WI38 (cell line): ENCODE results near the gene ALAS1.

Source experiments
- H3K4me3 ChIP-seq: 2 replicates; pipeline ENCODE4 v1.5.1; 2011; ENCODE audit warnings: low read depth, mild to moderate bottlenecking, control low read depth, low read length
- CTCF ChIP-seq: IDR thresholded peaks from 2 replicates; pipeline ENCODE4 v1.5.1; 2012; ENCODE audit warnings: low read depth, mild to moderate bottlenecking, control low read depth, low read length

The ALAS1 gene

GRCh38 chr3:52238193-52238760 lies 40.3 kb downstream of the ALAS1 start:
- no peak for TF ChIP-seq CTCF
- H3K4me3 ChIP-seq: peak overlapping the region; percentile 62

GRCh38 chr3:52238761-52239701 lies 41.1 kb downstream of the ALAS1 start, which contains the start of gene TWF2:
TSS of gene TWF2 (minus strand) at chr3:52239158. CDS start at chr3:52239016, 142 bp downstream.
- H3K4me3 ChIP-seq: peak within 1 kb of the TSS; percentile 62
- peak; percentile 6; the same call in 1 of the 2 replicates for TF ChIP-seq CTCF

- TF ChIP-seq CTCF: no peak
- H3K4me3 ChIP-seq: peak overlapping the region; percentile 62
Observed at GRCh38 chr3:52240059-52240885, 42.3 kb downstream of the ALAS1 start.

GRCh38 chr3:52240886-52241370 lies 43.0 kb downstream of the ALAS1 start:
- TF ChIP-seq CTCF: no peak
- no peak overlapping the region for H3K4me3 ChIP-seq

DNA sequence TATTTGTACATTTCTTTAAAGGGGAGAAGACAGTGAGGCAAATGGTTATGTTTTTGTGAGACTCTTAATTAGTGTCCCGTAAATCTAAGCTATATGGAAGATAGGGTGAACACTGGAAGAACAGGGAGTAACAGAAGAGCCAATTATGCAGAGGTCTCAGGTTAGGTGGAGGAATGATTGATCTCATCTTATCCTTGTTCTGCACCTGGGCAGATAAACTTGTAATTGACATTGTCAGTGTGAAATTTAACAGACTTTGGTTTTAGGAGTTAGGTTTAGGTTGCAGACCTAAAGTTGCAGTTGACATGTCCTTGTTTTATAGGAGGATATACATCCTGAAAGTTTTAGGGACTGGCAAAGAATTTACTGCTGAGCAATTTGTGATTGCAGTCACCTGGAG lies 44.1 kb downstream of the ALAS1 start:
- no peak for TF ChIP-seq CTCF

GRCh38 chr3:52243791-52244628 lies 46.0 kb downstream of the ALAS1 start:
- no peak overlapping the region for H3K4me3 ChIP-seq
- no peak for TF ChIP-seq CTCF

More for the DNA sequence above, 44.1 kb downstream of the ALAS1 start:
- H3K4me3 ChIP-seq: no peak overlapping the region
